Lung (tissue), 12 donors: ENCODE data around the gene SCUBE3. TPM values are rescaled to one million over a fixed set of nuclear protein-coding genes. Genes with fewer than 3 reads are reported as not detected.

Experiments used
- ATAC-seq: fragments of 200-7000 bp; cut with Tn5 transposase; one replicate; pipeline ENCODE4 v1.9.1; 2020; ENCODE audit warnings: moderate number of reproducible peaks; ENCODE audit not compliant: insufficient read depth, low FRiP score
- DNase-seq, 3 donors: peaks; one replicate each; pipeline ENCODE4 v3.0.0-alpha.2; 2013 to 2017
- H3K27ac ChIP-seq, 2 donors: one replicate each; pipeline ENCODE4 v1.5.1; 2013; ENCODE audit warnings: mild to moderate bottlenecking in 2 of 2, moderate library complexity in 2 of 2, control low read depth in 1 of 2, inconsistent platforms in 1 of 2, low read depth in 1 of 2, low read length in 1 of 2
- H3K27me3 ChIP-seq, 3 donors: one replicate each; pipeline ENCODE4 v1.5.1; 2013; ENCODE audit warnings: low read length in 2 of 3; ENCODE audit not compliant: control insufficient read depth in 3 of 3, insufficient read depth in 3 of 3
- H3K36me3 ChIP-seq, 4 donors: one replicate each; pipeline ENCODE4 v1.5.1; 2013; ENCODE audit warnings: low read length in 4 of 4, mild to moderate bottlenecking in 1 of 4, moderate library complexity in 1 of 4; ENCODE audit not compliant: control insufficient read depth in 4 of 4, insufficient read depth in 4 of 4
- H3K4me1 ChIP-seq, 5 donors: one replicate each; pipeline ENCODE4 v1.5.1; 2013; ENCODE audit warnings: low read length in 5 of 5, mild to moderate bottlenecking in 2 of 5, moderate library complexity in 1 of 5; ENCODE audit not compliant: control insufficient read depth in 5 of 5, insufficient read depth in 5 of 5
- H3K4me3 ChIP-seq: one replicate; pipeline ENCODE4 v1.5.1; 2013; ENCODE audit warnings: mild to moderate bottlenecking, control low read depth, moderate library complexity
- H3K9ac ChIP-seq, 2 donors: one replicate each; pipeline ENCODE4 v1.5.1; 2013; ENCODE audit warnings: low read length in 2 of 2, control low read depth in 1 of 2; ENCODE audit not compliant: insufficient read depth in 1 of 2
- H3K9me3 ChIP-seq, 4 donors: one replicate each; pipeline ENCODE4 v1.5.1; 2013; ENCODE audit warnings: low read length in 3 of 4, mild to moderate bottlenecking in 1 of 4, moderate library complexity in 1 of 4; ENCODE audit not compliant: control insufficient read depth in 4 of 4, insufficient read depth in 3 of 4
- CTCF ChIP-seq: IDR thresholded peaks from 2 replicates; pipeline ENCODE4 v1.5.1; 2012; ENCODE audit warnings: mild to moderate bottlenecking; ENCODE audit errors: control extremely low read depth, extremely low read depth
- WGBS, 2 donors: extraction: QIAGEN DNeasy Blood & Tissue Kit; methylation state at CpG; one replicate each; pipeline ENCODE4 v1.1.7; 2013; 5-methylcytosine and 5-hydroxymethylcytosine counted together
- polyA plus RNA-seq, 2 donors: library from polyadenylated mRNA; stranded (reverse); fragments of 200-250 nt; gene quantifications; one replicate each; pipeline ENCODE4 v1.2.1, GENCODE V29; 2013
- total RNA-seq, 2 donors: library from RNA; depleted of rRNA in 1 of 2; stranded (reverse); fragments of >200 nt in 1 of 2; gene quantifications; one replicate each; pipeline ENCODE4 v1.2.1, GENCODE V29; 2014 to 2021
- donor health status: control.
- donor health status: control.
- donor health status: Bipolar disorder and iron deficiency.
- donor health status: healthy.
- donor health status: DM: yes; HTN: yes; CAD: no.

The SCUBE3 gene
- total and polyA plus RNA-seq, 4 donors = 0.02 to 2.1 (median 0.92) TPM

- TF ChIP-seq CTCF = no peak
- H3K9ac ChIP-seq = no peak overlapping the region
- H3K4me3 ChIP-seq = no peak overlapping the region
- DNase-seq = no peak
- peak overlapping the region in 1 of 2 donors; percentile 67 for H3K27ac ChIP-seq
- peaks cover 0 to 16% (median 7%) of the 10 kb centered on the region in 5 donors for H3K4me1 ChIP-seq
- no peaks in the 10 kb centered on the region for H3K27me3 ChIP-seq
- ATAC-seq = no peak
- 49 to 63% methylated on average over 6 of the region's 6 CpGs for WGBS, 2 donors
- no peaks in the 10 kb centered on the region for H3K9me3 ChIP-seq
- H3K36me3 ChIP-seq = peaks cover 0 to 12% (median 4%) of the 10 kb centered on the region in 4 donors
These were observed 84.9 kb downstream of the SCUBE3 start for GRCh38 chr6:35298625-35299140.

DNA sequence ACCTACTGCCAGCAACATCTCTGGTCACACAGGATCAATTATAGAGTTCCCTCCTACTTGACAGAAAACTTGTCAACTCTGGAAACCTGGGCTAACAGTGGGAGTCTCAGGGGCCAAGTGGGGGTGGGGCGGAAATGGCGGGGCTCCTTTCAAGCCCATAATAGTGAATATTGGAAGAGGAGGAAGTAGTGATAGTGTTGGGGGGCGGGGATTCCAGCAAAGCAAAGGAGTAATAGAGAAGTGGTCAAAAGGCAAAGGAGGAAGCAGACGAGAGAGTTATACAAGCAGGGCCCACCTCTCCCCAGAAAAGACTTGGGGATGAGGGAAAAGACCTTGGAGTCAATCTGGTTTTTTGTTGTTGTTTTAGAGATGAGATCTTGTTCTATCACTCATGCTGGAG is 85.9 kb downstream of the SCUBE3 start:
- peaks cover 0 to 16% (median 7%) of the 10 kb centered on the region in 5 donors for H3K4me1 ChIP-seq

DNA sequence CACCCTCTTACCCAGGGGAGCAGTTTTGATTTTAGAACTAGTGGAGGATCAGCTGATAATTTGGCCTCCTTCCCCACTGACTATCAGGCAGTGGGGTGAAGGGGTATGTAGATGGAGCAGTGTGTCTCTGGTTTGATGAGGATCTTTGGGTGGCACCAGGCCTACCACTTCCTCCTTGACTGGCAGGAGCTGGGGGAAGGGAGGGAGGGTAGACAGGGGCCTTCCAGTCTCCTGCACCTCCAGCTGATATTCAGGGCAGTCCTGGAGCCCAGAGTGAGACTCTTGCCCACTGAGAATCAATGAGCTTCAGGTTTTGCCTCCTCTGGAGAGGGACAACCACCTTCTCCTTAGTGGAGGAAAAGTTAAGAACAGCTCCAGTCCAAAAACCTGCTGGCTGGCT is 87.1 kb downstream of the SCUBE3 start:
- H3K4me1 ChIP-seq = peaks cover 0 to 16% (median 7%) of the 10 kb centered on the region in 5 donors
- no peaks in the 10 kb centered on the region for H3K36me3 ChIP-seq
- no peak for ATAC-seq
- TF ChIP-seq CTCF = no peak
- H3K9ac ChIP-seq = no peak overlapping the region
- DNase-seq = no peak
- H3K27ac ChIP-seq = peak overlapping the region in 1 of 2 donors; percentile 10
- no peak overlapping the region for H3K4me3 ChIP-seq
- no peaks in the 10 kb centered on the region for H3K9me3 ChIP-seq
- no peaks in the 10 kb centered on the region for H3K27me3 ChIP-seq

More for the DNA sequence above, 85.9 kb downstream of the SCUBE3 start:
- 30 to 67% methylated on average over 4 of the region's 4 CpGs for WGBS, 2 donors
- ATAC-seq (no peak), DNase-seq (no peak)
- Histone ChIP-seq H3K4me3 (no peak overlapping the region), H3K36me3 (peaks cover 0 to 9% (median 4%) of the 10 kb centered on the region in 4 donors), H3K27me3 (no peaks in the 10 kb centered on the region), H3K9ac (no peak overlapping the region), H3K9me3 (no peaks in the 10 kb centered on the region), H3K27ac (peak overlapping the region in 1 of 2 donors; percentile 43)
- no peak for TF ChIP-seq CTCF

Other genes with a start within 250 kb of the SCUBE3 start
- gene TCP11, start 72.6 kb upstream of the SCUBE3 start, total RNA-seq = 1 to 10 TPM in 1 of 2 donors, under 1 TPM in 1; 0.67 to 1.7 TPM
- under 1 TPM; 0.16 to 0.45 TPM for gene TCP11, start 72.6 kb upstream of the SCUBE3 start, polyA plus RNA-seq
- gene ZNF76, start 45.8 kb downstream of the SCUBE3 start, total RNA-seq = 10 to 100 TPM; 32.5 to 38.7 TPM
- 10 to 100 TPM; 27.6 to 34.5 TPM for gene ZNF76, start 45.8 kb downstream of the SCUBE3 start, polyA plus RNA-seq
- gene DEF6, start 83.9 kb downstream of the SCUBE3 start, total RNA-seq = 10 to 100 TPM; 11.2 to 22.1 TPM
- gene DEF6, start 83.9 kb downstream of the SCUBE3 start, polyA plus RNA-seq = 10 to 100 TPM; 15.9 to 28.6 TPM
- gene PPARD, start 128.6 kb downstream of the SCUBE3 start, total RNA-seq = 10 to 100 TPM; 11.3 to 27.8 TPM
- gene PPARD, start 128.6 kb downstream of the SCUBE3 start, polyA plus RNA-seq = 10 to 100 TPM; 22.7 to 26.4 TPM
- gene FANCE, start 238.4 kb downstream of the SCUBE3 start, total RNA-seq = 1 to 10 TPM; 6.4 to 7.3 TPM
- 1 to 10 TPM; 3.1 to 6.1 TPM for gene FANCE, start 238.4 kb downstream of the SCUBE3 start, polyA plus RNA-seq